ENCODE data around the gene PRKAA1. TPM values are rescaled to one million over a fixed set of nuclear protein-coding genes. Genes with fewer than 3 reads are reported as not detected.

The PRKAA1 gene
- polyA plus RNA-seq, 1 donor from 2014 or later = 66.9 TPM

DNA sequence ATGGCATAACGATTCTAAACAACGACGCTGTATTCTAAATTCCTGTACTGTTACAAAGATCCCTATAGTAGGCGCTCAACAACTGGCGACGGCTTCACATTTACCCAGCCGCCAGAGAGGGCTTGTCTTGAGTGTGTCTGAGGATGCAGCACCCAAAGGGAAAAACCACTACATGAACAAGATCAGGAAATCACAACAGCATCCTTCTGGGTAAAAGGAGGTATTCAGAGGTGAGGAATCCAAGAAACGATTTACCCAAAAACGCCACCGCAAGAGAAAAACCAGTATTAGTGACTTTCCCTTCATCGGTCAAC lies 43.1 kb downstream of the PRKAA1 start:
- no peaks in the 10 kb centered on the region for H3K27me3 ChIP-seq (ENCODE audit: insufficient read depth, low read depth, low read length)
- no peaks in the 10 kb centered on the region for H4K20me1 ChIP-seq (ENCODE audit: insufficient read depth)
- peak overlapping the region; percentile 88 for H2AFZ ChIP-seq (ENCODE audit: low read depth, low read length)
- no peak for TF ChIP-seq MXI1 (conservative IDR thresholded peaks at IDR 0.05; ENCODE audit: poor library complexity, severe bottlenecking)
- TF ChIP-seq, protein P1, sequence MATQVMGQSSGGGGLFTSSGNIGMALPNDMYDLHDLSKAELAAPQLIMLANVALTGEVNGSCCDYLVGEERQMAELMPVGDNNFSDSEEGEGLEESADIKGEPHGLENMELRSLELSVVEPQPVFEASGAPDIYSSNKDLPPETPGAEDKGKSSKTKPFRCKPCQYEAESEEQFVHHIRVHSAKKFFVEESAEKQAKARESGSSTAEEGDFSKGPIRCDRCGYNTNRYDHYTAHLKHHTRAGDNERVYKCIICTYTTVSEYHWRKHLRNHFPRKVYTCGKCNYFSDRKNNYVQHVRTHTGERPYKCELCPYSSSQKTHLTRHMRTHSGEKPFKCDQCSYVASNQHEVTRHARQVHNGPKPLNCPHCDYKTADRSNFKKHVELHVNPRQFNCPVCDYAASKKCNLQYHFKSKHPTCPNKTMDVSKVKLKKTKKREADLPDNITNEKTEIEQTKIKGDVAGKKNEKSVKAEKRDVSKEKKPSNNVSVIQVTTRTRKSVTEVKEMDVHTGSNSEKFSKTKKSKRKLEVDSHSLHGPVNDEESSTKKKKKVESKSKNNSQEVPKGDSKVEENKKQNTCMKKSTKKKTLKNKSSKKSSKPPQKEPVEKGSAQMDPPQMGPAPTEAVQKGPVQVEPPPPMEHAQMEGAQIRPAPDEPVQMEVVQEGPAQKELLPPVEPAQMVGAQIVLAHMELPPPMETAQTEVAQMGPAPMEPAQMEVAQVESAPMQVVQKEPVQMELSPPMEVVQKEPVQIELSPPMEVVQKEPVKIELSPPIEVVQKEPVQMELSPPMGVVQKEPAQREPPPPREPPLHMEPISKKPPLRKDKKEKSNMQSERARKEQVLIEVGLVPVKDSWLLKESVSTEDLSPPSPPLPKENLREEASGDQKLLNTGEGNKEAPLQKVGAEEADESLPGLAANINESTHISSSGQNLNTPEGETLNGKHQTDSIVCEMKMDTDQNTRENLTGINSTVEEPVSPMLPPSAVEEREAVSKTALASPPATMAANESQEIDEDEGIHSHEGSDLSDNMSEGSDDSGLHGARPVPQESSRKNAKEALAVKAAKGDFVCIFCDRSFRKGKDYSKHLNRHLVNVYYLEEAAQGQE (IDR thresholded peaks at IDR 0.05; ENCODE audit: borderline replicate concordance) = no peak
- TF ChIP-seq TAF1 (IDR thresholded peaks at IDR 0.05; ENCODE audit: low read depth) = peak; percentile 60
- TF ChIP-seq EZH2 (IDR thresholded peaks at IDR 0.05; ENCODE audit: borderline replicate concordance, insufficient read depth, low read length, poor library complexity, severe bottlenecking) = no peak
- TF ChIP-seq EP300 (conservative IDR thresholded peaks at IDR 0.05; ENCODE audit: poor library complexity, severe bottlenecking) = no peak
- TF ChIP-seq SMC3 (conservative IDR thresholded peaks at IDR 0.05; ENCODE audit: poor library complexity) = peak; percentile 61
- TF ChIP-seq, protein P2, sequence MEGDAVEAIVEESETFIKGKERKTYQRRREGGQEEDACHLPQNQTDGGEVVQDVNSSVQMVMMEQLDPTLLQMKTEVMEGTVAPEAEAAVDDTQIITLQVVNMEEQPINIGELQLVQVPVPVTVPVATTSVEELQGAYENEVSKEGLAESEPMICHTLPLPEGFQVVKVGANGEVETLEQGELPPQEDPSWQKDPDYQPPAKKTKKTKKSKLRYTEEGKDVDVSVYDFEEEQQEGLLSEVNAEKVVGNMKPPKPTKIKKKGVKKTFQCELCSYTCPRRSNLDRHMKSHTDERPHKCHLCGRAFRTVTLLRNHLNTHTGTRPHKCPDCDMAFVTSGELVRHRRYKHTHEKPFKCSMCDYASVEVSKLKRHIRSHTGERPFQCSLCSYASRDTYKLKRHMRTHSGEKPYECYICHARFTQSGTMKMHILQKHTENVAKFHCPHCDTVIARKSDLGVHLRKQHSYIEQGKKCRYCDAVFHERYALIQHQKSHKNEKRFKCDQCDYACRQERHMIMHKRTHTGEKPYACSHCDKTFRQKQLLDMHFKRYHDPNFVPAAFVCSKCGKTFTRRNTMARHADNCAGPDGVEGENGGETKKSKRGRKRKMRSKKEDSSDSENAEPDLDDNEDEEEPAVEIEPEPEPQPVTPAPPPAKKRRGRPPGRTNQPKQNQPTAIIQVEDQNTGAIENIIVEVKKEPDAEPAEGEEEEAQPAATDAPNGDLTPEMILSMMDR (IDR thresholded peaks at IDR 0.05; ENCODE audit: poor library complexity, severe bottlenecking) = peak; percentile 94
- TF ChIP-seq POLR2AphosphoS5 (IDR thresholded peaks at IDR 0.05) = peak; percentile 72
- TF ChIP-seq RAD21 (conservative IDR thresholded peaks at IDR 0.05) = peak; percentile 67
- H3K9me3 ChIP-seq (ENCODE audit: low read length) = peaks cover 4% of the 10 kb centered on the region
- no peaks in the 10 kb centered on the region for H3F3A ChIP-seq (ENCODE audit: insufficient read depth, low read length, poor library complexity, severe bottlenecking)
- peak overlapping the region; percentile 95 for H3K9ac ChIP-seq (ENCODE audit: low read length)
- H3K27ac ChIP-seq (ENCODE audit: low read length) = peak overlapping the region; percentile 92
- H3K4me2 ChIP-seq (ENCODE audit: low read length) = peak overlapping the region; percentile 80
- no peaks in the 10 kb centered on the region for H3K9me2 ChIP-seq (ENCODE audit: insufficient read depth, low read length)
- H3K4me3 ChIP-seq (ENCODE audit: low read length) = peak overlapping the region; percentile 90
- H3K36me3 ChIP-seq (ENCODE audit: insufficient read depth, low read length) = no peaks in the 10 kb centered on the region
- peaks cover 28% of the 10 kb centered on the region for H3K79me2 ChIP-seq (replicated peaks; ENCODE audit: insufficient read depth, low read length)

DNA sequence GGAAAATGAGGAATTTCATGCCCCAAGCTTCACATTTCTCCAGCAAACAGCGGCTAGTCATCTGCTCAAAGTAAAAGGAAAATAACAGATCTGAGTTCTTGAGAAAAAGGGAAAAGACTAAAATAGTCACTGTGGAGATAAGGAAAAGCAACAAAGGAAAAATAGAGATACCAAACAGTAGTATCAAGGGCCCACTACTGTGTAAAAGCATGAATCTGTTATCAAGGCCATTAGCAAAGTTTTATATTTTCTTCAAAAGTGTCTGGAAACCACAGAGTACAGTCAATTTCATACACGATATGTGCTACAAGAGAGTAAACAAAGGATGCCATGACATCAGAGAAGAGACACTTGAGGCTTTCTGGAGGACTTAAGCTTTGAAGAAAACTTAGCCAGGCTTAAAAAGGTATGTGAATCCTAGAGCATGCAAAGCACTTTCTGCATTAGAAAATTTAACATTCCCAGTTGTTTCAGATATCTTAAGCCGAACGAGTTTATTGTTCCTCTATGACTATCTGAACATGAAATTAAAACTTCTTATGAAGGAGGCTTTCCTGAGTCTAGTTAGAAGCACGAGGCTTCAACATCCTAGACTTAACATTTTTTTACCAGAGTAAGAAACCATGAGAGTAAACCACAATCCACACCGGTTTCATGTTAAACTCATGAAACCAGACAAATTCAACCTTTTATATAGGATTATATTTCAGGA lies 43.6 kb downstream of the PRKAA1 start:
- peak overlapping the region; percentile 80 for H3K4me2 ChIP-seq (ENCODE audit: low read length)
- peak overlapping the region; percentile 92 for H3K27ac ChIP-seq (ENCODE audit: low read length)
- H4K20me1 ChIP-seq (ENCODE audit: insufficient read depth) = no peaks in the 10 kb centered on the region
- H2AFZ ChIP-seq (ENCODE audit: low read depth, low read length) = peak overlapping the region; percentile 88
- H3K4me3 ChIP-seq (ENCODE audit: low read length) = peak overlapping the region; percentile 90
- no peaks in the 10 kb centered on the region for H3K9me2 ChIP-seq (ENCODE audit: insufficient read depth, low read length)
- no peaks in the 10 kb centered on the region for H3F3A ChIP-seq (ENCODE audit: insufficient read depth, low read length, poor library complexity, severe bottlenecking)
- no peaks in the 10 kb centered on the region for H3K36me3 ChIP-seq (ENCODE audit: insufficient read depth, low read length)
- H3K79me2 ChIP-seq (replicated peaks; ENCODE audit: insufficient read depth, low read length) = peaks cover 28% of the 10 kb centered on the region
- H3K27me3 ChIP-seq (ENCODE audit: insufficient read depth, low read depth, low read length) = no peaks in the 10 kb centered on the region
- peaks cover 4% of the 10 kb centered on the region for H3K9me3 ChIP-seq (ENCODE audit: low read length)
- TF ChIP-seq TAF1 (IDR thresholded peaks at IDR 0.05; ENCODE audit: low read depth) (no peak), EZH2 (IDR thresholded peaks at IDR 0.05; ENCODE audit: borderline replicate concordance, insufficient read depth, low read length, poor library complexity, severe bottlenecking) (no peak), MXI1 (conservative IDR thresholded peaks at IDR 0.05; ENCODE audit: poor library complexity, severe bottlenecking) (peak; percentile 9)
- TF ChIP-seq, protein P1 (IDR thresholded peaks at IDR 0.05; ENCODE audit: borderline replicate concordance) = no peak
- peak overlapping the region; percentile 95 for H3K9ac ChIP-seq (ENCODE audit: low read length)

Measured in neural cell (in vitro differentiated cells).